CD4-positive, alpha-beta T cell (primary cell): ENCODE results near the gene CSNK2B. TPM values are rescaled to one million over a fixed set of nuclear protein-coding genes. Genes with fewer than 3 reads are reported as not detected.

Experiments
- ATAC-seq: fragments of 200-7000 bp; cut with Tn5 transposase; one replicate; pipeline ENCODE4 v1.10.0; 2022; ENCODE audit warnings: mild to moderate bottlenecking; ENCODE audit not compliant: poor library complexity
- CTCF ChIA-PET: fragments of 350-600 bp; sonication (Branson Sonifier 250); formaldehyde crosslinking; loops from one replicate; lab custom pipeline; 2021; ENCODE audit warnings: antibody characterized with exemption, inconsistent platforms; lab: Charles Lee
- POLR2A ChIA-PET: fragments of 350-600 bp; sonication (Branson Sonifier 250); formaldehyde crosslinking; loops from one replicate; lab custom pipeline; 2021; ENCODE audit warnings: antibody characterized with exemption, inconsistent platforms; lab: Charles Lee
- DNase-seq, 14 experiments: peaks; one replicate each; pipeline ENCODE4 v3.0.0-alpha.2; 2013 to 2020; ENCODE audit warnings: mixed read lengths in 2 of 14
- H3K27ac ChIP-seq, 2 donors: one replicate each; pipeline versions ENCODE4 v1.5.1 to v1.7.0; 2013; ENCODE audit warnings: low read length in 2 of 2, low read depth in 1 of 2, mild to moderate bottlenecking in 1 of 2
- H3K27me3 ChIP-seq, 2 experiments: 1 replicate in 1 of 2; 2 replicates in 1 of 2; pipeline versions ENCODE4 v1.6.1 to v1.7.0; 2013; ENCODE audit warnings: low read length in 2 of 2, control low read depth in 1 of 2, mild to moderate bottlenecking in 1 of 2, moderate library complexity in 1 of 2; ENCODE audit not compliant: insufficient read depth in 2 of 2, control insufficient read depth in 1 of 2
- H3K36me3 ChIP-seq: one replicate; pipeline ENCODE4 v1.6.1; 2013; ENCODE audit warnings: low read length, control low read depth; ENCODE audit not compliant: insufficient read depth
- H3K4me1 ChIP-seq: one replicate; pipeline ENCODE4 v1.6.1; 2013; ENCODE audit warnings: low read length, control low read depth; ENCODE audit not compliant: insufficient read depth
- H3K4me3 ChIP-seq: one replicate; pipeline ENCODE4 v1.5.1; 2013; ENCODE audit warnings: mild to moderate bottlenecking, low read length, moderate library complexity
- H3K9me3 ChIP-seq, 2 experiments: 1 replicate in 1 of 2; 2 replicates in 1 of 2; pipeline versions ENCODE4 v1.6.1 to v1.7.0; 2013; ENCODE audit warnings: low read length in 2 of 2, mild to moderate bottlenecking in 2 of 2, control low read depth in 1 of 2, moderate library complexity in 1 of 2; ENCODE audit not compliant: control insufficient read depth in 1 of 2, insufficient read depth in 1 of 2
- H3K27ac Mint-ChIP-seq: one replicate; pipeline ENCODE4 v1.8.0; 2020; ENCODE audit warnings: mixed read lengths
- H3K27me3 Mint-ChIP-seq: one replicate; pipeline ENCODE4 v1.8.0; 2021; ENCODE audit warnings: mixed read lengths
- H3K36me3 Mint-ChIP-seq: one replicate; pipeline ENCODE4 v1.8.0; 2021; ENCODE audit warnings: low read depth, mixed read lengths
- H3K4me1 Mint-ChIP-seq: one replicate; pipeline ENCODE4 v1.8.0; 2021; ENCODE audit warnings: low read depth, mixed read lengths
- H3K4me3 Mint-ChIP-seq: one replicate; pipeline ENCODE4 v1.8.0; 2020; ENCODE audit warnings: mild to moderate bottlenecking, mixed read lengths
- H3K9me3 Mint-ChIP-seq: one replicate; pipeline ENCODE4 v1.8.0; 2020; ENCODE audit warnings: mixed read lengths
- CTCF ChIP-seq: fragments of 200-600 bp; IDR thresholded peaks from one replicate; pipeline ENCODE4 v1.8.0; 2022; ENCODE audit warnings: antibody characterized with exemption, mild to moderate bottlenecking
- intact Hi-C, 2 experiments: fragments of 100-400 bp; cut with DNase I in 1 of 2; cut with micrococcal nuclease in 1 of 2; formaldehyde crosslinking; loops; one replicate each; pipeline versions ENCODE4 v1.15.1 to v1.9.0; 2023 to 2025; cut with DNase I, micrococcal nuclease
- total RNA-seq, 174 experiments: library from RNA in 2 of 174; stranded (reverse) in 2 of 174; gene quantifications; one replicate each; pipeline ENCODE4 v1.2.3 and lab custom pipeline; 2021 to 2026

Gene CSNK2B
- total RNA-seq, 2 experiments from 2014 or later = 88.0 to 92.6 TPM

- H3K36me3 Mint-ChIP-seq = peaks cover 70% of the 10 kb centered on the region
These were observed 4.4 kb upstream of the CSNK2B start for GRCh38 chr6:31661262-31662123.

GRCh38 chr6:31662124-31662723 is 3.7 kb upstream of the CSNK2B start:
- DNase-seq = peak in 1 of 14 experiments; percentile 25
- no peak for ATAC-seq
- H3K9me3 ChIP-seq = no peaks in the 10 kb centered on the region
- H3K27ac ChIP-seq = no peak overlapping the region
- no peaks in the 10 kb centered on the region for H3K27me3 ChIP-seq
- H3K27ac Mint-ChIP-seq = peak overlapping the region; percentile 94
- H3K4me3 Mint-ChIP-seq = peak overlapping the region; percentile 95
- no peak overlapping the region for H3K4me3 ChIP-seq
- H3K27me3 Mint-ChIP-seq = no peaks in the 10 kb centered on the region
- H3K9me3 Mint-ChIP-seq = no peaks in the 10 kb centered on the region
- H3K4me1 ChIP-seq = peaks cover 78% of the 10 kb centered on the region
- TF ChIP-seq CTCF = no peak
- POLR2A ChIA-PET = interaction anchor here (0.7 to 7.9 kb wide), 5 partner anchors 9 to 94 kb away, joined by 3 to 250 read pairs (median 3); partner anchors contain the start of genes ABHD16A, APOM, BAG6 and PRRC2A
- CTCF ChIA-PET = interaction anchor here (1.2 to 2.7 kb wide), 2 partner anchors 9 to 10 kb away, joined by 5 to 9 read pairs; partner anchors contain the start of gene BAG6
- H3K4me1 Mint-ChIP-seq = peaks cover 74% of the 10 kb centered on the region
- intact Hi-C loops = loop anchor here in 1 of 2 experiments (5.0 to 10.0 kb wide), 3 partner anchors 533 to 1543 kb away; partner anchors contain the start of genes ABCF1, GPSM3, HSD17B8 and PBX2
- H3K36me3 Mint-ChIP-seq = peaks cover 75% of the 10 kb centered on the region
- peaks cover 46% of the 10 kb centered on the region for H3K36me3 ChIP-seq

More at GRCh38 chr6:31661262-31662123, 4.4 kb upstream of the CSNK2B start:
- no peaks in the 10 kb centered on the region for H3K27me3 Mint-ChIP-seq
- TF ChIP-seq CTCF = no peak
- POLR2A ChIA-PET = interaction anchor here (0.7 to 7.9 kb wide), 14 partner anchors 8 to 201 kb away, joined by 3 to 250 read pairs (median 5); partner anchors contain the start of genes ABHD16A, APOM, ATP6V1G2 and BAG6
- H3K27ac ChIP-seq = peak overlapping the region; percentile 47 to 70
- peak overlapping the region; percentile 80 for H3K4me3 ChIP-seq
- peaks cover 72% of the 10 kb centered on the region for H3K4me1 Mint-ChIP-seq
- H3K4me1 ChIP-seq = peaks cover 74% of the 10 kb centered on the region
- no peaks in the 10 kb centered on the region for H3K9me3 ChIP-seq
- CTCF ChIA-PET = interaction anchor here (0.8 to 2.7 kb wide), 2 partner anchors 9 to 201 kb away, joined by 3 to 9 read pairs; partner anchors contain the start of genes BAG6 and NEU1
- no peaks in the 10 kb centered on the region for H3K9me3 Mint-ChIP-seq
- ATAC-seq = no peak
- peaks cover 45% of the 10 kb centered on the region for H3K36me3 ChIP-seq
- H3K27me3 ChIP-seq = no peaks in the 10 kb centered on the region
- DNase-seq = peak in 1 of 14 experiments; percentile 25
- intact Hi-C loops = loop anchor here in 1 of 2 experiments (2.0 to 10.0 kb wide), 4 partner anchors 41 to 1543 kb away; partner anchors contain the start of genes ABCF1, GPSM3, HSD17B8 and PBX2
- peak overlapping the region; percentile 94 for H3K27ac Mint-ChIP-seq
- H3K4me3 Mint-ChIP-seq = peak overlapping the region; percentile 95
